ENCODE results near the gene RRBP1. TPM values are rescaled to one million over a fixed set of nuclear protein-coding genes. Genes with fewer than 3 reads are reported as not detected.

The RRBP1 gene
- polyA plus RNA-seq (2014; cell fraction: cytosol; rRNA removed): 9.2 and 14.2 TPM in 2 replicates
- 24.2 and 26.9 TPM in 2 replicates for polyA plus RNA-seq (2014; cell fraction: nucleus; rRNA removed)

DNA sequence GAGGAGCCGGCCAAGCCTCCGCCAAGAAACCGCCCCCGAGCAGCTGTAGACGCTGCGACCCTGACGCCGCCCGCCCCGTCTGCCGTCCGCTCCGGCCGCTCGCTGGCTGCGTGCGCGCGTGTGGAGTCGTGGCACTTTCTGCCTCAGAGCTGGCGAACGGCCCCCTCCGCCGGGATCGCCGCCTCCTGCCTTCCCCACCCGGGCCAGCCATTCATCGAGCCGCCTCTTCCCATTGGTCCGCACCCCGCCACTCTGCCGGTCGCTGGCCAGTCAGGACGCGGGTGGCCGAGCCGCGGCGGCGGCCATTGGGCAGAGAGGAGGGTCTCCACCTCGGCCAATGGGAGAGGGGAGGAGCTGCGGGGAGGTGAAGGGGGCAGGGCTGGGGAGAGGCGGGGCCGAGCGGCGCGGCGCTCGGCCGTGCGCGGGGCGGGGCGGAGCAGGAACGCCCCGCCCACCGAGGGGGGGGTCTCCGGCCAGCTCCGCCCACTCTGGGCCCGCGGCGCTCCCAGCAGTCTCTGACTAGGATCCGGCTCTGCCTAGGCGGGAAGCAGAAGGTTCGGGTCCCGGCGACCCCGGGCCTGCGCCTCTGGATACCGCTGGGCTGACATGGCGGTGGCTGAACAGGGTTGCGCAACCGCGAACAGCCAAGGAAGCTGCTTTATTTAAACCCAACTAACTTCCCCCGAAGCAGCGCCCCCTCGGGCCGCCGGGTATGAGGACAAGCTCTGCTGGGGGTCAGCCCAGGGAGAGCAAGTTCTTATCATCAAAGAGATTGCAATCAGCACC, at the start of gene RRBP1:
RRBP1 (minus strand) TSS at position 140 of the 786 bp plus-strand sequence. CDS start 21,735 bp downstream, outside the sequence.
- peak; percentile 96 for DNase-seq (ENCODE audit: low spot score)

DNA sequence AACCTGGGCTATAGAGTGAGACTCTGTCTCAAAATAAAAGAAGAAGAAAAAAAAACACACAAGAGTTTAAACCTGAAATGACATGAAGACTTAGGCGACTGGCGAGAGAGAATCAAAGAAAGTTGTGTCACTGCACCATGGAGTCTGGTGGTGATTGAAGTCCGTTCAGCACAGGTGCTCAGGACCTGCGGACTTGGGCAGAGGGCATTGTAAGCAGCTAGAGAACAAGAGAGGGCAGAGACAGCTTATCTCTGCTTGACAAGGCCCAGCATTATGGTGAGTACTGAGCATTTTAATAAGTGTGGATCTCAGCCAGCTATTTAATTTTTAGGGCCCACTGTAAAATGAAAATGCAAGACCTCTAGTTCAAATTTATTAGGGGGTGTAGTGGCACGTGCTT, 49.2 kb upstream of the RRBP1 start:
- DNase-seq (ENCODE audit: low spot score): no peak

DNA sequence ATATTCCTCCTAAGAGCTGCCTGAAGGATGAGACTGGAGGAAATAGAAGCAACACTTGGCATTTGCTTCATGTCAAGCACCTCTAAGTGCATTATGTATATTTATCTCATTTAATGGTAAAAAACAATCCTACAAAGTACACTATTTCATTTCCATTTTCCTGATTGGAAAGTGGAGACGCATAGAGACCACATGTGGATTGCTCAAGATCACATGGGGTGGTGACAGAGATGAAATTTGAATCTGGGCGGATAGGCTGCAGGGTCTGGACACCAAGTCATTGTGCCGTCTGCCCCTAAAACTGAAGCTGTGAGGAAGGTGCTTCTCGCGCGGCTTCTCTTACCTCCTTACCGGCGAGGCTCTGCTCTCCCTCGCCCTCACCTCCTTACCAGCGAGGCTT, 48.0 kb upstream of the RRBP1 start:
- DNase-seq (ENCODE audit: low spot score): no peak

DNA sequence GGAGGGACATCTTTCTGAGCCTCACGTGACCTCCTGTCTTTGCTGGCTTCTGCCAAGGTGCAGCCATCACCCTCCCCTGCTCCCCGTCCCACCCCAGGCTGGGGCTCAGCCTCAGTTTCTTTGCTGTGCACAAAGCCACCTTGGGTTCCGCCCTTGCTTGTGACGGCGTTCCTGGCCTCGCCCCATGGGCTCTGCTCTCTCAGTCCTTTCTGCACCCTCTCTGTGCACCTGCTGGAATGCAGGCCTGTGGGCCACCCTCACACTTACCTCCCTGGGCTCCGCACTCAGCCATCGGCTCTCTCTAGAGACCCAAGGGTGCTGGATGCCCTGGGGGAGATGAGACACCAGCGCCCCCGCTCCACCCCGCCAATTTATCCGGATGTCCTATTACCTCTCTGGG, 46.0 kb upstream of the RRBP1 start:
- no peak for DNase-seq (ENCODE audit: low spot score)

DNA sequence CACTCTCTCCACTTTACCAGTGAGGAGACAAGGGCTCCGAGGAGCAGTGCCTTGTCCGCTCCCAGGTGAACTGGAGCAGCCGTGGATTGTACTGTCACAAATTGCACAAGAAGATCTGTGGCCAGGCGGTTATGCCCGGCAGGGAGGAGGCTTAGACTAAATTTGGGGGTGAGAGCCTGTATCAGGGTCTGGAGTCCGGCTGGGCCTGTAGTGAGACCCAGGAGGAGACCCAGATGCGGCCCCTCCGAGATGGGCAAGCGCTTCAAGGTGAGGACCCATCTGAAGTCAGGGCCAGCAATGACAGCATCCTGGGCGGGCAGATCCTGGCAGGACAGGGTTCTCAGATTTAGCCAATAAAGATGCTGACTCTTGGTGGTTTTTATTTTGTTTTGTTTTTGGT, 45.3 kb upstream of the RRBP1 start:
- no peak for DNase-seq (ENCODE audit: low spot score)

DNA sequence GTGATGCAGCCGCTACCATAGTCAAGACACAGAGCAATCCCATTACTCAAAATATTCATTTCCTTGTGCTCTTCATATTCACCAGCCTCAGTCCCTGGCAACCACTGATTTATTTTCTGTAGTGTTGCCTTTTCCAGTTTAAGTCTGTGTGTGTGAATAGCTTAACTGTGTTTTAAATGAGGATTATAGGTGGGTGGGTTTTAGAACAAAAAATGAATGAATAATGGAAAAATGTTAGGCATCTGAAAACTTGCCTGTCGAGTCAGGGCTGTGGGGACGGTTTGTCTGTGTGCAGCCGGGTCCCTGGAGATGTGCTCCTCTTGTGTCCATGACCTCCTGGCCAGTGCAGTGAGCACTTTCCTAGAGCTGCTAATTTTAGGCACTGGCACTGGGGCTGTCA, 44.9 kb upstream of the RRBP1 start:
- no peak for DNase-seq (ENCODE audit: low spot score)

DNA sequence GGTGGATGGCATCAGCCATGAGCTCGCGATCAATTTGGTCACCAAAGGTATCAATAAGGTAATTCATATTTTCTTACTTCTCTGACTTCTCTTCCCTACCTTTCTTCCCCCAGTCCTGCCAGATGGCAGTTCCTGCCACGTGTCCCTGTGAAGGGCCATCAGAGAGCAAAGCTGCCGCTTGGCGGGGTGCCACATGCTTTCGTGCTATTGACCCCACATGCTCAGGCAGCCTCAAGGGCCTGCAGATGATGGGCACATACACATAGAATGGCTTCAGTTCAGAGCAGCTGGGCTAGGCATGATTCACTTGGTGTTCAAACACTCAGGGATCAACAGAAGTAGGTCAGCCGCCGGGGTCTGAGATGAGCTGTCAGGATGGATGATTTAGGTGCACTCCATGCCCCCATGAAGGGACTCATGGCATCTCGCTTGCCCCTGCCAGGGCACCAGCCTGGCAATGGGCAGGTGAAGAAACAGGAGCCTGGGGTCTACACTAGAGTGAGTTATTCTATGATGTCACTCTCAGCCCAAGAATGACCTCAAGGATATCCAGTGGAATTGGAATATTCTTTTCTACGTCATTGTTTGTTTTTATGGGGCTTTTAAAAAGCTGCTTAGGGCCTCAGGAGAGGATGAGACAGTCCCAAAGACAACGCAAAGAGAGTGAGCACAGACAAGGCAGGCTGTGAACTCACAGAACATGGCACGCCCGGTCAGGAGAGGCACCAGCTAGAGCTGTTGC, 43.2 kb upstream of the RRBP1 start:
- DNase-seq (ENCODE audit: low spot score): no peak

DNA sequence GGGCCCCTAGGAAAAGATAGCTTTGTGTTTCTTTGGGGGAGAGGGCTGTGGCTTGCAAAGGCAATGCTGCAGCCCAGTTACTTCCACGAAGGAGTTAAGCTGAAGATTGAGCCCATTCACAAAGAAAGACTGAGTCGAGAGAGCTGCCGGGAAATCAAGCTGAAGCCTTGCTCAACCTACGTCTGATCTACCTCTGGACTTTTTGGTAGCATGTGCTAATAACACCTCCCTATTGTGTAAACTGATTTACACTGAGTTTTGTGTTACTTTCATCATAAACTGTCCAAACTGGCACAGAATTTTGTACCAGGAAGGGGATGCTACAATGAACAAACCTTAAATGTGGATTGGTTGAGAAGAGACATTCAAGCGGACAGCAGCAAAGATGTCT, 41.3 kb upstream of the RRBP1 start:
- DNase-seq (ENCODE audit: low spot score): no peak

GRCh38 chr20:17722493-17723300, 40.7 kb upstream of the RRBP1 start:
- no peak for DNase-seq (ENCODE audit: low spot score)

- no peak for DNase-seq (ENCODE audit: low spot score)
Observed at GRCh38 chr20:17721802-17722486, 39.9 kb upstream of the RRBP1 start.

GRCh38 chr20:17720755-17721154, 38.7 kb upstream of the RRBP1 start:
- DNase-seq (ENCODE audit: low spot score): no peak

DNA sequence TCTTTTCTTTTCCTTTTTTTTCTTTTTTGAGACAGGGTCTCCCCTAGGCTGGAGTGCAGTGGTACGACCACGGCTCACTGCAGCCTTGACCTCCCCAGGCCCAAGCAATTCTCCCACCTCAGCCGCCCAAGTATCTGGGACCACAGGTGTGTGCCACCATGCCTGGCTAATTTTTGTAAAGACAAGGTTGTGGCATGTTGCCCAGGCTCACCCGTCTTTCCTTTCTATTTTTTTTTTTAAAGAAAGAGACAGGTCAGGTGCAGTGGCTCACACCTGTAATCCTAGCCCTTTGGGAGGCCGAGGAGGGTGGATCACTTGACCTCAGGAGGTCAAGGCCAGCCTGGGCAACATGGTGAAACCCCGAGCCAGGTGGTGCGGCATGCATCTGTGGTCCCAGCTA, 34.3 kb upstream of the RRBP1 start:
- no peak for DNase-seq (ENCODE audit: low spot score)

- DNase-seq (ENCODE audit: low spot score): no peak
Observed at GRCh38 chr20:17715075-17715474, 33.0 kb upstream of the RRBP1 start.

DNA sequence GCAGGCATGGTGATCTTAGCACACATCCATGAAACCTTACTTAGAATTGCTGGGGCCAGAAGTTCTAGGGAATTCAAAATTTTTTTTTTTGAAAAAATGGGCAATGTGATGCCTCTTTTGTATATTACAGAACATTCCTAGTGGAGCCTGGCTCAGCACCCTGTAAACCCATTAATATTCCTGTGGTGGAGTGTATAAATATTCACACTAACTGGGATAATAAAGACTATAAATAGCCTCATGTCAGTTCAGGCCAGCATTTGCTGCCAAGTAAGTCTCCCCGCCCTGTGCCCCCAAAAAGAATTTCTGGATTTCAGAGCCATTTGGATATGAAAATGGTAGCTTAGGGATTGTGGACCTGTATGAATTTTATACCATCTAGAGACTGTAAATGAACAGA, 32.6 kb upstream of the RRBP1 start:
- DNase-seq (ENCODE audit: low spot score): no peak

DNA sequence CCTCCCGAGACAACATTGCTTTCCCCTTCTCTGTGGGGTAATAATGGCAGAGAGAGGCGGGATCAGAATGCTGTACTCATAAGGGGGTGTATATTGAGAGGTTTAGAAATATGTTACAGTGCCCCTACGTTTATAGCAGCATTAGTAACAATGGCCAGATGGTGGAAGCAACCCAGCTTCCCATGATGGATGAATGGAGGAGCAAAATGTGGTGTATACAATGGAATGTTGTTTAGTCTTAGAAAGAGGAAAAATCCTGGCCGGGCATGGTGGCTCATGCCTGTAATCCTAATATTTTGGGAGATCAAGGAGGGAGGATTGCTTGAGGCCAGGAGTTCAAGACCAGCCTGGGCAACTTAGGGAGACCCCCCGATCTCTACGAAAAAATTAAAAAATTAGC, 30.7 kb upstream of the RRBP1 start:
- no peak for DNase-seq (ENCODE audit: low spot score)

DNA sequence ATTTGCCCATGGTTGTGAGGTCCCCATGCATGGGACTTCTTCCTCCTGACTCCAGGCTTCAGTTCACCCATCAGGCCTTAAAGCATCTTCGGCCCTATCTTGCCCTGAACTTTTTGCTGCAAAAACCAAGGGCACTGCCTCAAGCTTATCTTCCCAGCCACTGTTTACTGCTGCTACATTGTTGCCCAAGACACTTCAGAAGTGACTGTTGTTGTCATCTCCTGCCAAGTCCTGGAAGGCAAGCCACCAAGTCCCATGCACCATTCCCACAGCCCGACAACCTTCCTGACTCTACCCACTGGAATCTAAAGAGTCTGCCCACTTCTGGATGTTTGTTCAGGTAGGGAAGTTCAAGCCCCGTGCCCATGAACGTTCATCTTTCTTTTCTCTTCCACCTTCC, 30.2 kb upstream of the RRBP1 start:
- no peak for DNase-seq (ENCODE audit: low spot score)

GRCh38 chr20:17711267-17711627, 29.2 kb upstream of the RRBP1 start:
- DNase-seq (ENCODE audit: low spot score): no peak

DNA sequence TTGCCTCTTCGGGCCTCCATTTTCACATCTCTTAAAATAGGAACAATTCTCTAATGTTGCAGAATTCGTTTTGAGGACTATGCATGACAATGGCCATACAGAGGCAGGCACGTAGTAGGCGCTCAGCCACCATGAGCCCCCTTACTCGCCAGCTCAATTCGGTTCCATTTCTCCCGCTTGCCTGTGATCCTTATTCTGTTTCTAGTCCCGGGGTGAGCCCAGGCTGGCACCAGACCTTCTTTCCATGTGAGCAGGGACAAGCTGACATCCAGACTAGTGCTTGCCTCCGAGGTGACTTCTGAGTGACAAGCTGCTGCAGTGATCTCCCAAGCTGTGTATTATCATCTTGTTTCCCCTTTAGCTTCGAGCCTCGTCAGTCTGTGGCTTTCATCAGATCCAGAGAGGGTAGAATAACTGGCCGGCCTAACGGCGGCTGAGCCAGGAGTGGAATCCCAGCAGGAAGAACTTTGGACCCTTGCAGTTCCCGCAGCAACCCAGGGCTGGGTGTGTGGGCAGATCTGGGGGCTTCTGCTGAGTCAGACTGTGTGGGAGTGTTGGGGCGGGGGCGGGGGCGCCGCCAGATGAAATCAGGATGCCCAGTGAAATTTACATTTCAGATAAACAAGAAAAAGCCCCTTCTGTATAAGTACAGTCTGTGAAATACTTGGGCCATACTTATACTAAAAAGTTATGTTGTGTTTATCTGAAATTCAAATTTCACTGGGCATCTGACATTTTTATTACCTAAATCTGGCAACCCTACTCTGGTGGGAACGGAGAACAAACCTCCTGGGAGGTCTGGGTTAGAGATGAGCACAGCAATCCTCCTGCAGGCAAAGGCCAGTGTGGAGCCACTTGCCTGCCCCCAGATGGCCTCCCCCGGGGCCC, 28.6 kb upstream of the RRBP1 start:
- no peak for DNase-seq (ENCODE audit: low spot score)

DNA sequence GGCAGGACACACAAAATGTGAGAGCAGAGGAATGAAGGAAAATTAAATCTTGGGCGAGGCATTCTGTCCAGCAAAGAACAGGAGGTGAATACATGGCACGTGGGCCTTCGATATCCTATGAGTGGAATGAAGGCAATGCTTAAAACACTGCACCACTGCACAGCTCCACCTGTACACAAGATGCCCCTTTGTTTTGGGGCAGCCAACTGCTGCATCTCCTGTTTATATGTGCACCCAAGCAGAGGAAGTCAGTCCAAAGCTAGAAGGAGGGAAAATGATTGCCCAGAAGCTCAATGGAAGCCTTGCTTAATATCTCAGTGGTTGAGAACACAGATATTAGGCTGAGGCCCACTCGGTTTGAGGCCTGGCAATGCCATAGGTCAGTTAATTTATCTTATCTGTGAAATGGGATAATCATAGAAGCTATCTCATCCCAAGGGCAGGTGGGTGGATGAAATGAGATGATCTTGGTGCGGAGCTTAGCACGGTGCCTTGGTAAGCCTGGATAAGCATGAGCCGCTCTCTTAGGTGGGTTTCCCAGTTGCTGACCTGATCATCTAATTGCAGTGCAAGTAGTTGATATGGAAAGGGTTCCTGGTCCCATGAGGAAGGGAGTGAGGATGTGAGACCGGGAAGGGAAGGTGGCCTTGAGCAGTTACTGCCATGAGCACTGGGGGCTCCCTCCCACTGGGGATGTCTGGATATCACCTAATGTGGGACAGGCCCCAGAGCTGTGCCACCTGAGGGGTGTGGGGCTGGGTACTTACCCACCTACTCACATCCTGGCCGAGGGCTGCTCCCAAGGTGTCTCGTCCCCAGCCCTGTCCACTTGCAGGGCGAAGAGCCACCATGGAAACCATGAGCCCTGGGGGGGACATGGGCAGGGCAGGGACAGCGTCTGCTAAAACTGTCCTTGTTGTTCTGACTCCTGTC, 27.6 kb upstream of the RRBP1 start:
- no peak for DNase-seq (ENCODE audit: low spot score)

All from SK-N-DZ (cell line).